SK-N-MC (cell line): Measurements from ENCODE around the gene CRMP1.

Source experiments
- EZH2 ChIP-seq: fragments of 200-600 bp; sonication (generic); IDR thresholded peaks from one replicate; pipeline ENCODE4 v1.6.1; 2017; ENCODE audit warnings: antibody characterized with exemption
- POLR2AphosphoS5 ChIP-seq: IDR thresholded peaks from 2 replicates; pipeline ENCODE4 v1.6.1; 2012; ENCODE audit warnings: mild to moderate bottlenecking, low read depth, low read length, borderline replicate concordance

DNA sequence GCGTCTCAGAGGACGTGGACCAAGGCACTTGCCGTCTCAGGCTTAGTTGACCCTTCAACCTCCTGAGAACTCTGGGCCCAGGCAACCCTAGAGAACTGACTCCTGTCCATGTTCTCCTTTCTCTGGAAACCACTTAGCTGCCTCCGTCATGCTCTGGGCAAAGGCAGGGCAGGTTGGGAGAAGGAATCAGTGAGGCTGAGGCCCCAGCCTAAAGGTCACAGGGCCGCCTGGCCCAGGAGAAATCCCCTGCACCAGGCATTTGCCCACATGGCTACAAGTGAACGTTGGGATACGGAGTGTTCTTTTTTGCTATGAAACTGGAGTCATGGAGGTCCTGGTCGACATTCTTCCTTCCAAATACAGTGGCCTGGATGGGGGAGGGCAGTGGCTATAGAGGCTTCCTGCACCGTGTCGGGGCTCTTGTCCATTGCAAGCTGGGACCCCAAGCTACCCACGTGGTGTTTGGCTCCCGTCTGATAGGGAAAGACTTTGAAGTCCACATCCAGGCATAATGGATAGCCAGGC, 76.0 kb downstream of the CRMP1 start:
- TF ChIP-seq POLR2AphosphoS5 (no peak), EZH2 (no peak)
